Measurements from ENCODE around the gene SCYGR7. TPM values are rescaled to one million over a fixed set of nuclear protein-coding genes. Genes with fewer than 3 reads are reported as not detected.

SCYGR7 gene
- total and polyA plus RNA-seq, 2 of the 13 experiments (the other 11 are each of a cell fraction or from before 2014, with no cell fraction given) = not detected

DNA sequence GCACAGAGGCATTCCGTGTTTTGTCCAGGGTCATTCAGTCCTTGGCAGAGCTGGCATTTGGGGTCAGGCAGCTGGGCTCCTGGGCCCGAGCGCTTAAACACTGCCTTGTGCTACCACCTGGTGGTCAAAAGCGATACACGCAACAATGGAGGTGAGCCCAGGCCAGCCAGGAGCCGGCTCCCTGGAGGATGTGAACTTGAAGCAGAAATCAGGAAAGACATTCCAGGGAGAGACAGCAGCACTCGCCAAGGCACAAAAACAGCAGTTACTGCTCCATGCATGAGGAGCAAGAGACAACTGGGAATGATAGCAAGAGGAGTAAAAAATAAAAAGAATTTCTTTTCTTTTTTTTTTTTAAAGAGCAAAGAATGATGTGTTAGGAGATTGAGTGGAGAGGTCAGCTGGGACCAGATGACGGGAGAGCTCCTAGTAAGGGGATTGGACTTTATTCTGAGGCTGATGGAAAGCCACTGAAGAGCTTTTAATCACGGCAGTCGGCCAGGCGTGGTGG, 38.3 kb downstream of the SCYGR7 start (continued):
- TF ChIP-seq AHDC1 (CRISPR knock-in tag; IDR thresholded peaks at IDR 0.05; ENCODE audit: borderline replicate concordance) = no peak; the same call in 1 of the 2 replicates
- no peak for TF ChIP-seq ZFP37 (CRISPR knock-in tag; IDR thresholded peaks at IDR 0.05; ENCODE audit: borderline replicate concordance)
- TF ChIP-seq KDM2A (CRISPR knock-in tag; IDR thresholded peaks at IDR 0.05; ENCODE audit: borderline replicate concordance, low read depth) = peak; percentile 91
- TF ChIP-seq, protein P1, sequence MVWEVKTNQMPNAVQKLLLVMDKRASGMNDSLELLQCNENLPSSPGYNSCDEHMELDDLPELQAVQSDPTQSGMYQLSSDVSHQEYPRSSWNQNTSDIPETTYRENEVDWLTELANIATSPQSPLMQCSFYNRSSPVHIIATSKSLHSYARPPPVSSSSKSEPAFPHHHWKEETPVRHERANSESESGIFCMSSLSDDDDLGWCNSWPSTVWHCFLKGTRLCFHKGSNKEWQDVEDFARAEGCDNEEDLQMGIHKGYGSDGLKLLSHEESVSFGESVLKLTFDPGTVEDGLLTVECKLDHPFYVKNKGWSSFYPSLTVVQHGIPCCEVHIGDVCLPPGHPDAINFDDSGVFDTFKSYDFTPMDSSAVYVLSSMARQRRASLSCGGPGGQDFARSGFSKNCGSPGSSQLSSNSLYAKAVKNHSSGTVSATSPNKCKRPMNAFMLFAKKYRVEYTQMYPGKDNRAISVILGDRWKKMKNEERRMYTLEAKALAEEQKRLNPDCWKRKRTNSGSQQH (CRISPR knock-in tag; IDR thresholded peaks at IDR 0.05; ENCODE audit: low read depth) = peak; percentile 48; the same call in 1 of the 2 replicates
- TF ChIP-seq NR1H2 (CRISPR knock-in tag; IDR thresholded peaks at IDR 0.05; ENCODE audit: borderline replicate concordance, low read depth) = no peak
- peak; percentile 82; the same call in 1 of the 2 replicates for TF ChIP-seq SSRP1 (CRISPR knock-in tag; IDR thresholded peaks at IDR 0.05)
- no peak for TF ChIP-seq MAX (IDR thresholded peaks at IDR 0.05)
- TF ChIP-seq CHD2 (IDR thresholded peaks at IDR 0.05; ENCODE audit: low read depth, low read length) = no peak
- no peak for TF ChIP-seq ZNF180 (CRISPR knock-in tag; IDR thresholded peaks at IDR 0.05; ENCODE audit: borderline replicate concordance, low read depth)
- TF ChIP-seq CBX5 (CRISPR knock-in tag; IDR thresholded peaks at IDR 0.05; ENCODE audit: borderline replicate concordance) = peak; percentile 80; the same call in 1 of the 2 replicates
- TF ChIP-seq, protein P2, sequence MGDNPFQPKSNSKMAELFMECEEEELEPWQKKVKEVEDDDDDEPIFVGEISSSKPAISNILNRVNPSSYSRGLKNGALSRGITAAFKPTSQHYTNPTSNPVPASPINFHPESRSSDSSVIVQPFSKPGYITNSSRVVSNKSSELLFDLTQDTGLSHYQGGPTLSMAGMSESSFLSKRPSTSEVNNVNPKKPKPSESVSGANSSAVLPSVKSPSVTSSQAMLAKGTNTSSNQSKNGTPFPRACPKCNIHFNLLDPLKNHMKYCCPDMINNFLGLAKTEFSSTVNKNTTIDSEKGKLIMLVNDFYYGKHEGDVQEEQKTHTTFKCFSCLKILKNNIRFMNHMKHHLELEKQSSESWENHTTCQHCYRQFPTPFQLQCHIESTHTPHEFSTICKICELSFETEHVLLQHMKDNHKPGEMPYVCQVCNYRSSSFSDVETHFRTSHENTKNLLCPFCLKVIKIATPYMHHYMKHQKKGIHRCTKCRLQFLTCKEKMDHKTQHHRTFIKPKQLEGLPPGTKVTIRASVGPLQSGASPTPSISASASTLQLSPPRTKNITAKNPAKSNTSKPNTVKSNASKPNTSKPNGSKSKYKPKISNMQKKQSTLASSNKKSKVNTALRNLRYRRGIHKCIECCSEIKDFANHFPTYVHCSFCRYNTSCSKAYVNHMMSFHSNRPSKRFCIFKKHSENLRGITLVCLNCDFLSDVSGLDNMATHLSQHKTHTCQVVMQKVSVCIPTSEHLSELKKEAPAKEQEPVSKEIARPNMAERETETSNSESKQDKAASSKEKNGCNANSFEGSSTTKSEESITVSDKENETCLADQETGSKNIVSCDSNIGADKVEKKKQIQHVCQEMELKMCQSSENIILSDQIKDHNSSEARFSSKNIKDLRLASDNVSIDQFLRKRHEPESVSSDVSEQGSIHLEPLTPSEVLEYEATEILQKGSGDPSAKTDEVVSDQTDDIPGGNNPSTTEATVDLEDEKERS (CRISPR knock-in tag; IDR thresholded peaks at IDR 0.05) = no peak
